Mesenchymal stem cell (in vitro differentiated cells and primary cell): ENCODE results near the gene SLC5A10.
"Not testable (repeated sequence)": the region's sequence is repeated elsewhere in the genome, so short reads cannot be mapped to it uniquely, and the experiment has no call there.

Experiments used
- DNase-seq: peaks from one replicate; pipeline ENCODE4 v3.0.0-alpha.2; 2013
- H2AFZ ChIP-seq: one replicate; pipeline ENCODE4 v1.6.1; 2013; ENCODE audit warnings: low read depth, mild to moderate bottlenecking, control low read depth, inconsistent platforms, low read length, moderate library complexity
- H2AK5ac ChIP-seq: 2 replicates; pipeline ENCODE4 v1.6.1; 2013; ENCODE audit warnings: low read length, moderate library complexity, mild to moderate bottlenecking, inconsistent platforms; ENCODE audit not compliant: severe bottlenecking
- H2BK120ac ChIP-seq: one replicate; pipeline ENCODE4 v1.6.1; 2013; ENCODE audit warnings: low read depth, mild to moderate bottlenecking, inconsistent platforms, low read length, moderate library complexity
- H2BK12ac ChIP-seq, 2 experiments: one replicate each; pipeline ENCODE4 v1.6.1; 2013; ENCODE audit warnings: inconsistent platforms in 2 of 2, low read length in 2 of 2, mild to moderate bottlenecking in 2 of 2, moderate library complexity in 2 of 2, control low read depth in 1 of 2
- H2BK15ac ChIP-seq: one replicate; pipeline ENCODE4 v1.6.1; 2013; ENCODE audit warnings: mild to moderate bottlenecking, low read depth, inconsistent platforms; ENCODE audit not compliant: poor library complexity, severe bottlenecking
- H2BK5ac ChIP-seq: 2 replicates; pipeline ENCODE4 v1.6.1; 2013; ENCODE audit warnings: low read depth, mild to moderate bottlenecking, low read length, control low read depth, inconsistent platforms; ENCODE audit not compliant: poor library complexity, severe bottlenecking
- H3K14ac ChIP-seq, 2 experiments: one replicate each; pipeline ENCODE4 v1.6.1; 2013; ENCODE audit warnings: inconsistent platforms in 2 of 2, low read length in 2 of 2, control low read depth in 1 of 2, mild to moderate bottlenecking in 1 of 2, moderate library complexity in 1 of 2
- H3K18ac ChIP-seq, 2 experiments: one replicate each; pipeline ENCODE4 v1.6.1; 2013; ENCODE audit warnings: inconsistent platforms in 2 of 2, low read length in 2 of 2, control low read depth in 1 of 2, low read depth in 1 of 2, mild to moderate bottlenecking in 1 of 2
- H3K23ac ChIP-seq, 2 experiments: one replicate each; pipeline ENCODE4 v1.6.1; 2013; ENCODE audit warnings: inconsistent platforms in 2 of 2, low read length in 2 of 2, mild to moderate bottlenecking in 2 of 2, moderate library complexity in 2 of 2, control low read depth in 1 of 2
- H3K27ac ChIP-seq: 2 replicates; pipeline ENCODE4 v1.5.1; 2013; ENCODE audit warnings: mild to moderate bottlenecking, moderate library complexity, low read length, control low read depth, inconsistent platforms; ENCODE audit not compliant: poor library complexity, severe bottlenecking
- H3K27me3 ChIP-seq, 2 experiments: 2 replicates each; pipeline versions ENCODE4 v1.6.1 to v1.7.0; 2013; ENCODE audit warnings: low read length in 2 of 2, mild to moderate bottlenecking in 2 of 2, moderate library complexity in 2 of 2, control low read depth in 1 of 2, inconsistent platforms in 1 of 2; ENCODE audit not compliant: control insufficient read depth in 1 of 2, insufficient read depth in 1 of 2
- H3K36me3 ChIP-seq, 2 experiments: 2 replicates each; pipeline versions ENCODE4 v1.6.1 to v1.7.0; 2013; ENCODE audit warnings: low read length in 2 of 2, control low read depth in 1 of 2, inconsistent platforms in 1 of 2, low read depth in 1 of 2, mild to moderate bottlenecking in 1 of 2; ENCODE audit not compliant: insufficient read depth in 2 of 2, control insufficient read depth in 1 of 2
- H3K4ac ChIP-seq, 2 experiments: one replicate each; pipeline ENCODE4 v1.6.1; 2013; ENCODE audit warnings: inconsistent platforms in 2 of 2, low read length in 2 of 2, mild to moderate bottlenecking in 2 of 2, moderate library complexity in 2 of 2, control low read depth in 1 of 2, low read depth in 1 of 2
- H3K4me1 ChIP-seq: 2 replicates; pipeline ENCODE4 v1.6.1; 2013; ENCODE audit warnings: low read depth, low read length, control low read depth; ENCODE audit not compliant: control insufficient read depth, insufficient read depth
- H3K4me2 ChIP-seq: 2 replicates; pipeline ENCODE4 v1.6.1; 2013; ENCODE audit warnings: low read length, mild to moderate bottlenecking, inconsistent platforms; ENCODE audit not compliant: poor library complexity, severe bottlenecking
- H3K4me3 ChIP-seq, 2 experiments: 2 replicates each; pipeline versions ENCODE4 v1.5.1 to v1.7.0; 2013; ENCODE audit warnings: low read length in 2 of 2, mild to moderate bottlenecking in 2 of 2, control low read depth in 1 of 2, low read depth in 1 of 2; ENCODE audit not compliant: insufficient read depth in 1 of 2
- H3K79me1 ChIP-seq: replicated peaks from 2 replicates; pipeline ENCODE4 v1.6.1; 2013; ENCODE audit warnings: mild to moderate bottlenecking, control low read depth, low read length, inconsistent platforms; ENCODE audit not compliant: poor library complexity, severe bottlenecking
- H3K9ac ChIP-seq: 2 replicates; pipeline ENCODE4 v1.7.0; 2013; ENCODE audit warnings: mild to moderate bottlenecking, low read length, moderate library complexity
- H3K9me3 ChIP-seq: 2 replicates; pipeline ENCODE4 v1.7.0; 2013; ENCODE audit warnings: mild to moderate bottlenecking, low read length; ENCODE audit not compliant: control insufficient read depth
- H4K8ac ChIP-seq: one replicate; pipeline ENCODE4 v1.6.1; 2013; ENCODE audit warnings: inconsistent platforms, mild to moderate bottlenecking, low read length, moderate library complexity
- H4K91ac ChIP-seq: one replicate; pipeline ENCODE4 v1.6.1; 2013; ENCODE audit warnings: mild to moderate bottlenecking, low read length, inconsistent platforms
- WGBS: methylation state at CpG from one replicate; pipeline ENCODE4 v1.1.7; 2013; ENCODE audit warnings: mixed read lengths; 5-methylcytosine and 5-hydroxymethylcytosine counted together

Gene SLC5A10

DNA sequence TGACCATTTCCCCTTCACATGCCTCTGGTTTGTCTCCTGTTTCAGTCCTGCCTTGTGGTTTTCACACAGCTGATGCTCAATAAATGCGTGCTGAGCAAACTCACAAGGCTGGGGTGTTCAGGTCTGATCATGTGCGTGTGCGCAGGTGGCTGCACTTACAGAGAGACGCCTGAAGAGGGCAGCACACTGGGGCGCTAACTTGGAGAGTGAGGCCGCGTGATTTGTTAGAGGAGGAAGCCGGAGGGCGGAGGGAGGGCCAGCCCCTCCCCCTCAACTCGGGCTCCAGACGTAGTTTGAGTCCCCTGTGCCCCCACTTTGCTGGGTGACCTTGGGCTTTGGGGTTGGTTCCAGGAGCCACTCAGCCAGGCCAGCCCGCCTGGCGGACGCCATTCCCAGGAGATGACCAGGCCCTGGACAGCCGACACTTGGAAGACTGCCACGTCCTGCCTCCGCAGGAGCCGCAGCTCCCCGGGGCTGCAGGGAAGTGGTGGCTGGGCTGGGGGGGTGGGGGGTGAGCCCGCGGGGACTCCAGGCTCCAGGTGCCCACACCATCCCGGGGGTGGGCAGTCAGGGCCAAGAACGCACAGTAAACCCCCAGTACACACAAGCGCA, 80.5 kb downstream of the SLC5A10 start:
- H3K4ac ChIP-seq, H3K23ac ChIP-seq, H3K27me3 ChIP-seq, H3K9ac ChIP-seq, DNase-seq, H4K91ac ChIP-seq, H3K79me1 ChIP-seq, H4K8ac ChIP-seq, H3K4me2 ChIP-seq, H2BK15ac ChIP-seq, H3K9me3 ChIP-seq, H3K14ac ChIP-seq, H2AK5ac ChIP-seq, H3K27ac ChIP-seq, H2BK120ac ChIP-seq, H3K18ac ChIP-seq, H2BK5ac ChIP-seq, H3K4me1 ChIP-seq, H2AFZ ChIP-seq, H3K4me3 ChIP-seq, H2BK12ac ChIP-seq, H3K36me3 ChIP-seq: not testable (repeated sequence)
- WGBS, result no CpG with 5 or more reads among the region's 24 CpGs

DNA sequence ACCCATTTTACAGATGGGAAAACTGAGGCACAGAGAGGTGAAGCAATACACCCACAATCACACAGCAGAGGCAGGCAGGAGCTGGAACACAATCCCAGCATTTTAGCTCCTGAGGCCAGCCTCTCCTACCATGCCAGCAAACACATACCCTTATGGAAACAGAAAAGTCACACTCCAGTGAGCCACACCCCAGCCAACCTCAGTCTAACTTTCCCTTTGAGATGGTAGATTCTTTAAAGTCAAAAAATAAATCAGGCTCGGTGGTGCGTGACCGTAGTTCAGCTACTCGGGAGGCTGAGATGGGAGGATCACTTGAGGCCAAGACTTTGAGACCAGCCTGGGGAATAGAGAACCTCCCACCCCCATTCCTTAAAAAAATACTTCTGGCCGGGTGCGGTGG, 84.2 kb downstream of the SLC5A10 start:
- WGBS, result no CpG with 5 or more reads among the region's 6 CpGs
- not testable (repeated sequence) for H3K36me3 ChIP-seq, H3K14ac ChIP-seq, H2AFZ ChIP-seq, H3K23ac ChIP-seq, H3K79me1 ChIP-seq, H2BK12ac ChIP-seq, H2BK120ac ChIP-seq, DNase-seq, H3K9ac ChIP-seq, H2AK5ac ChIP-seq, H3K18ac ChIP-seq, H2BK15ac ChIP-seq, H3K9me3 ChIP-seq, H3K4me2 ChIP-seq, H4K91ac ChIP-seq, H3K27ac ChIP-seq, H3K4me1 ChIP-seq, H3K4ac ChIP-seq, H2BK5ac ChIP-seq, H4K8ac ChIP-seq, H3K27me3 ChIP-seq, H3K4me3 ChIP-seq

DNA sequence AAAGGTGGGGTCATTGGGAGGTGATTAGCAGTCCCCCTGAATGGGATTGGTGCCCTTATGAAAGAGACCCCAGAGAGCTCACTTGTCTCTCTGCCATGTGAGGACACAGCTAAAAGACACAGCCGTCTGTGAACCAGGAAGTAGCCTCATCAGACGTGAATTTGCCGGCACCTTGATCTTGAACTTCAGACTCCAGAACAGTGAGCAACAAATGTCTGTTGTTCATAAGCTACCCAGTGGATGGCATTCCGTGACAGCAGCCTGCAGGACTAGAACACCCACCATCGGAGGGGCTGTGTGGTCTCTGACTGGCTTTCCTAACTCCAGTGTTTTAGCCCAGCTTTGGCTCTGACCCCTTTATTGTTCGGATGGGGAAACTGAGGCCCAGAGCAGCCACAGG, 85.6 kb downstream of the SLC5A10 start:
- not testable (repeated sequence) for H3K27ac ChIP-seq, H2AK5ac ChIP-seq, H2AFZ ChIP-seq, H3K36me3 ChIP-seq, H2BK120ac ChIP-seq, H3K4ac ChIP-seq, H3K27me3 ChIP-seq, H4K8ac ChIP-seq, H3K18ac ChIP-seq, H3K79me1 ChIP-seq, H3K4me3 ChIP-seq, H2BK12ac ChIP-seq, DNase-seq, H2BK5ac ChIP-seq, H3K9ac ChIP-seq, H3K23ac ChIP-seq, H3K9me3 ChIP-seq, H4K91ac ChIP-seq, H3K4me1 ChIP-seq, H3K4me2 ChIP-seq, H3K14ac ChIP-seq, H2BK15ac ChIP-seq
- no CpG with 5 or more reads among the region's 6 CpGs for WGBS

DNA sequence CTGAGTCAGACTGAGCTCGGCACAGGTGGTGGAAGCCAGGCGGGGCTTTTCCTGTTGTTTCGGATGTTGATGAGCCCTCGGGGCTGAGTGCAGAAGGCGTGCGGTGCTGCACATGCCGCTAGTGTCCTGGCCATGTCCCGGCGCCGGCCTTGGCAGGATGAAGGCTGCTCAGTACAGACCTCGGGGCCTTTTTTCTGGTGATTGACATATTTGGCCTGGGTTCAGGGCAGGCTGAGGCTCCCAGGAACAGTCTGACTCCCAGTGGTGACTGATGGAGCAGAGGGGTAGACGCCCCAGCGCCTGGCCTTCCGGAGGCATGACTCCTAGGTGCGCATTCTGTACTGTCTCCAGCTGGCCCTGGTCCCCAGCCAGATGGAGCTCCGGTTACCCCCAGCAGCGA, 86.0 kb downstream of the SLC5A10 start:
- H2BK12ac ChIP-seq, H3K4me2 ChIP-seq, H3K79me1 ChIP-seq, H3K27ac ChIP-seq, H3K23ac ChIP-seq, H3K18ac ChIP-seq, H3K14ac ChIP-seq, H2AFZ ChIP-seq, H3K36me3 ChIP-seq, H2BK120ac ChIP-seq, H3K9ac ChIP-seq, DNase-seq, H3K4ac ChIP-seq, H2AK5ac ChIP-seq, H3K4me3 ChIP-seq, H4K8ac ChIP-seq, H2BK15ac ChIP-seq, H3K4me1 ChIP-seq, H2BK5ac ChIP-seq, H4K91ac ChIP-seq, H3K27me3 ChIP-seq, H3K9me3 ChIP-seq: not testable (repeated sequence)
- WGBS, result no CpG with 5 or more reads among the region's 17 CpGs
